GM10266 (cell line): Measurements from ENCODE around the gene CCPG1.
"Not testable (repeated sequence)": the region's sequence is repeated elsewhere in the genome, so short reads cannot be mapped to it uniquely, and the experiment has no call there.

Experiments used
- DNase-seq: peaks from one replicate; pipeline ENCODE4 v3.0.0; 2012; ENCODE audit errors: extremely low spot score
- CTCF ChIP-seq: IDR thresholded peaks from 2 replicates; pipeline ENCODE4 v1.5.1; 2012; ENCODE audit warnings: mild to moderate bottlenecking, low read depth; ENCODE audit not compliant: control insufficient read depth, insufficient read depth; ENCODE audit errors: missing control alignments

The CCPG1 gene, protein sequence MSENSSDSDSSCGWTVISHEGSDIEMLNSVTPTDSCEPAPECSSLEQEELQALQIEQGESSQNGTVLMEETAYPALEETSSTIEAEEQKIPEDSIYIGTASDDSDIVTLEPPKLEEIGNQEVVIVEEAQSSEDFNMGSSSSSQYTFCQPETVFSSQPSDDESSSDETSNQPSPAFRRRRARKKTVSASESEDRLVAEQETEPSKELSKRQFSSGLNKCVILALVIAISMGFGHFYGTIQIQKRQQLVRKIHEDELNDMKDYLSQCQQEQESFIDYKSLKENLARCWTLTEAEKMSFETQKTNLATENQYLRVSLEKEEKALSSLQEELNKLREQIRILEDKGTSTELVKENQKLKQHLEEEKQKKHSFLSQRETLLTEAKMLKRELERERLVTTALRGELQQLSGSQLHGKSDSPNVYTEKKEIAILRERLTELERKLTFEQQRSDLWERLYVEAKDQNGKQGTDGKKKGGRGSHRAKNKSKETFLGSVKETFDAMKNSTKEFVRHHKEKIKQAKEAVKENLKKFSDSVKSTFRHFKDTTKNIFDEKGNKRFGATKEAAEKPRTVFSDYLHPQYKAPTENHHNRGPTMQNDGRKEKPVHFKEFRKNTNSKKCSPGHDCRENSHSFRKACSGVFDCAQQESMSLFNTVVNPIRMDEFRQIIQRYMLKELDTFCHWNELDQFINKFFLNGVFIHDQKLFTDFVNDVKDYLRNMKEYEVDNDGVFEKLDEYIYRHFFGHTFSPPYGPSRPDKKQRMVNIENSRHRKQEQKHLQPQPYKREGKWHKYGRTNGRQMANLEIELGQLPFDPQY

DNA sequence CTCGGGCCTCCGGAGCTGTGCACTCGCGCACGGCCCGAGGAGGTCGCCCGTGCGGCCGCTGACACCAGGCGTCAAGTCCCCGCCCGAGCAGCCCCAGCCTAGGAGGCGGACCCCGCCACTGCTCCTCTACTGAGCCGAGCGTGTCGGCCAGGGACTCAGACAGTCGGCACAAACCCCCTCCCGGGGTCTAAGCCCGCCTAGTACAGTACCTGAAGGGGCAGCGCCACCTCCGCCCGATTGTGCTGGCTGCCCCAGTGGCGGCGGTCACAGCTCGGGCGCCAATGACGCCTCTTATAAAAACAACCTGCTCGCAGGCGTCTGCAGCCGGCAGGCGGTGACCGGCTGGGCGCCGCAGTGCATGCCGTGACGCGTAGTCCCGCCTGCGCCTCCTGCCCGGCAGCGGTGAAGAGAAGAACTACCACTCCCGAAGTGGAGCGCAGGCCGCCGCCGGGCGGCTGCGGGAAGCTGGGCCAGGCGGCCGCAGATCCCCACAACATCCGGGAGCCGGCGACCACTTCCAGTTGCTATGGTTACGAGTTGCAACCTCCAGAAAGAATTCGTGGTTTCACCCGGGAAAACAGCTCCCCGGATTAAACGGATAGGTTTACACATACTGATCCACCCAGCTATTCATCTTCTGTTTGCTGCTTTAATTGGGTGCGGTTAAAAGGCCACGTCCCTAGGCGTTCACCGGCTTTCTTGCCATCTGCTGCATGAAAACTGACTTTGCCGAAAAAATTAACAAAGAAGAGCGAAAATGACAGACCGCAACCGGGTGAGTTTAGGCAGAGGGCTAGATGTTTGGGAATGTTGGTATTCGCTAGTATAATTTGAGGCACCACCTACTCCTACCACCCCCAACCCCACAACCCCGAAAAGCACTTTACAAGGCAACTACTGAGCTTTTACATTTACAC, at the start of gene CCPG1, which contains the start of gene PIERCE2:
TSS of gene CCPG1 (minus strand) at position 348 of the 917 bp plus-strand sequence. CDS start 18,935 bp downstream, outside the sequence.
TSS of gene PIERCE2 (plus strand) at position 484 of the 917 bp plus-strand sequence. CDS start at position 758, 274 bp downstream.
- TF ChIP-seq CTCF: peak; percentile 59
- DNase-seq: peak; percentile 89

DNA sequence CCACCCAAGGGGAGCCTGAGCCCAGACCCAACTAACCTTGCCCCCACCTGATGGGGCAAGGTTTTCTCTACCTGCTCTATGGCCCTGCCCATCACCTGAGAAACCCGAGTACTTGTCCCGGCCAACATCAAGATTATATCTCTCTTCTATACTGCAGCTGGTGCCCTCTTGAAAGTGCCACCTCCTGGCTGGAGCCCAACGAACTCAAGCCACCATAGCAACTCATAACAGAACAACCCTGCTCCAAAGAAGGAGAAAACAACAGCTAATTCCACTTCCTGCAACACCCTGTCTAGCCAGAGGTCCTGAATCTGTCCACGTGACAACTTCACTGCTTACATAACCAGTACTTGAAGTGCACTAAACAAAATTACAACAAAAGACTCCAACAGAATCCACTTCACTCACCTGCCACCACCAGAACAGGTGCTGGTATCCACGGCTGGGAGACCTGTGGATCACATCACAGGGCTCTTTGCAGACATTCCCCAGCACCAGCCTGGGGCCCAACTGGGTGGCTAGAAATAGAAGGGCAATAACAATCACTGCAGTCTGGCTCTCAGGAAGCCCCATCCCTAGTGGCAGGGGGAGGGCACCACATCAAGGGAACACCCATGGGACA, 49.4 kb upstream of the CCPG1 start:
- DNase-seq: no peak

DNA sequence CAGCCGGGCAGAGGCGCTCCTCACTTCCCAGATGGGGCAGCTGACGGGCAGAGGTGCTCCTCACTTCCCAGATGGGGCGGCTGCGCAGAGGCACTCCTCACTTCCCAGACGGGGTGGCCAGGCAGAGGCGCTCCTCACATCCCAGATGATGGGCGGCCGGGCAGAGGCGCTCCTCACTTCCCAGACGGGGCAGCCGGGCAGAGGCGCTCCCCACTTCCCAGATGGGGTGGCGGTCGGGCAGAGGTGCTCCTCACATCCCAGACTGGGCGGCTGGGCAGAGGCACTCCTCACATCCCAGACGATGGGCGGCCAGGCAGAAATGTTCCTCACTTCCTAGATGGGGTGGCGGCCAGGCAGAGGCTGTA, 38.9 kb upstream of the CCPG1 start:
- not testable (repeated sequence) for DNase-seq

More for the DNA sequence above, 49.4 kb upstream of the CCPG1 start:
- no peak for TF ChIP-seq CTCF

DNA sequence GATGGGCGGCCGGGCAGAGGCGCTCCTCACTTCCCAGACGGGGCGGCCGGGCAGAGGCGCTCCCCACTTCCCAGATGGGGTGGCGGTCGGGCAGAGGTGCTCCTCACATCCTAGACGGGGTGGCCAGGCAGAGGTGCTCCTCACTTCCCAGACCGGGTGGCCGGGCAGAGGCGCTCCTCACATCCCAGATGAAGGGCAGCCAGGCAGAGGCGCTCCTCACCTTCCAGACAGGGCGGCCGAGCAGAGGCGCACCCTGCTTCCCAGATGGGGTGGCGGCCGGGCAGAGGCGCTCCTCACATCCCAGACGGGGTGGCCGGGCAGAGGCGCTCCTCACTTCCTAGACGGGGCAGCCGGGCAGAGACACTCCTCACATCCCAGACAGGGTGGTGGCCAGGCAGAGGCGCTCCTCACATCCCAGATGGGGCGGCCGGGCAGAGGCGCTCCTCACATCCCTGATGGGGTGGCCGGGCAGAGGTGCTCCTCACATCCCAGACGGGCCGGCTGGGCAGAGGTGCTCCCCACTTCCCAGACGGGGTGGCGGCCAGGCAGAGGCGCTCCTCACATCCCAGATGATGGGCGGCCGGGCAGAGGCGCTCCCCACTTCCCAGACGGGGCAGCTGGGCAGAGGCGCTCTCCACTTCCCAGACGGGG, 38.3 kb upstream of the CCPG1 start:
- DNase-seq: not testable (repeated sequence)

GRCh38 chr15:55445936-55446335, 37.8 kb upstream of the CCPG1 start:
- DNase-seq: not testable (repeated sequence)

GRCh38 chr15:55443141-55443540, 35.0 kb upstream of the CCPG1 start:
- DNase-seq: not testable (repeated sequence)

DNA sequence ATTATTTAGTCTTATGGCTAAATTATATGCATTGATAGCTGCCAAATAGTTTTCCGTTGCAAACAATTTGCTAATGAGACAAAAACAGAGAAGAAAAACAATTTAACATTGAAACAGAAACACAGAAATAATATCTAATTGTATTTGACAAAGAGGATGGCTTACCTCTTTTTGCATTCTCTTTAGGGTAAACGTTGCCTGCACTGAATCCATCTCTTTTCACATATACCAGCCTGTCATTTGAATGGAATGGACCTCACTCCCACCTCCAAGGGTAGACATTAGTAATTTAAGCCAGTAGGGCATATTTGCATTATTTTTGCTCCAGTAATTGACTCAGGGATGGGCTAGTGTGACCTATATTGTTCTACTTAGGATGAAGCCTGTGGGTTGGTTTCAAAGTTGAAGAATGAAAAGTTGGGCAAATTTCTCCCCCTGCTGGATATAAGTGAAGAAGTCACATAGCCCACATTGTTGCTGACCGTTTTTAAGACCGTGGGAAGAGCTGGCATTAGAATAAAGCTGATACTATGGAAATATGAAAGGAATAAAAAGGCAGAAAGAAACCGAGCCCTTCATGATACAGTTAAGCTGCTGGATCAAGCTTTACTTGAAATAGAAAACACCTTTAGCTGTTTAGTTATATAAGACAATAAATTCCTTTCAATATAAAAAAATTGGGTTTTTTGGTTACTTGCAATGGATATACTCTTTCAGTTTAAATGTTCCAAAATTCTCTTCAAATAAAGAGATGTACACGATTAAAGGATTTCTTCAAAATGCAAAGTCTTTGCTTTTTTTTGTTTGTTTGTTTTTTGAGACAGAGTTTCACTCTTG, 27.0 kb upstream of the CCPG1 start:
- peak; percentile 47 for DNase-seq
- peak; percentile 69 for TF ChIP-seq CTCF

DNA sequence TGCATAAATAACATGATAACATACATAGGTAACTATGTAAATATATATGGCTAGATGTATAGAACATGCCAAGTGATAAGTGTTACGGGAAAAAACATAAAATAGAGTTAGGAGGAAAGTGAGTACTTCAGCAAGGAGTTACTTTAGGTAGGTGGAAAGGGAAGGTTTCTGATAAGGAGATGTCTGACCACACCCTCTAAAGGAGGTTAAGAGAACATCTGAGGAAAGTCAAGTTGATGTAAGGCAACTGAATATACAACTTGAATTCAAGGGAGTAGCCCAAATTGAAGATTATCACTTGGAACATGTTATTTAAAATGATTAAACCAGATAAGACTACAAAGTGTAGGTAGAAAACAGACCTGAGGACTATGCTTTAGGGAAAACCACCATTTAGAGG, 13.9 kb upstream of the CCPG1 start:
- TF ChIP-seq CTCF: no peak
- DNase-seq: no peak
